Body of pancreas (tissue), 4 donors: ENCODE results near the gene F12. TPM values are rescaled to one million over a fixed set of nuclear protein-coding genes. Genes with fewer than 3 reads are reported as not detected.
A peak's percentile ranks its signal among the peaks of the same experiment; 100 is the strongest.

Experiments
- ATAC-seq: fragments of 150-250 bp; one replicate; pipeline ENCODE4 v1.9.1; 2016
- DNase-seq, 4 donors: peaks; one replicate each; pipeline ENCODE4 v3.0.0-alpha.2; 2019
- H3K27ac ChIP-seq, 4 donors: fragments of 200-600 bp; sonication (generic); 1 replicate in 3 of 4; 2 replicates in 1 of 4; pipeline versions ENCODE4 v1.5.1 to v1.6.1; 2016 to 2019; ENCODE audit warnings: mild to moderate bottlenecking in 1 of 4, mixed read lengths in 1 of 4, moderate library complexity in 1 of 4
- H3K27me3 ChIP-seq, 2 donors: fragments of 200-600 bp; sonication (generic); one replicate each; pipeline ENCODE4 v1.6.0; 2016; ENCODE audit warnings: mild to moderate bottlenecking in 1 of 2
- H3K36me3 ChIP-seq, 2 donors: fragments of 200-600 bp; sonication (generic); replicated peaks in 1 of 2; 2 replicates each; pipeline ENCODE4 v1.5.1; 2016; ENCODE audit warnings: low read depth in 2 of 2; ENCODE audit not compliant: insufficient read depth in 1 of 2
- H3K4me1 ChIP-seq: fragments of 200-600 bp; sonication (generic); one replicate; pipeline ENCODE4 v1.6.0; 2016
- H3K4me3 ChIP-seq, 2 donors: fragments of 200-600 bp; sonication (generic); 1 replicate in 1 of 2; 2 replicates in 1 of 2; pipeline ENCODE4 v1.5.1; 2016 to 2019
- H3K9me3 ChIP-seq, 3 donors: fragments of 200-600 bp; sonication (generic); 1 replicate in 2 of 3; 2 replicates in 1 of 3; pipeline ENCODE4 v1.5.1; 2016
- CTCF ChIP-seq, 7 experiments: fragments of 450-650 bp in 4 of 7; fragments of 200-600 bp in 3 of 7; sonication (generic) in 3 of 7; IDR thresholded peaks; one replicate each; pipeline ENCODE4 v1.5.1; 2016 to 2019; ENCODE audit warnings: antibody characterized with exemption in 7 of 7
- POLR2A ChIP-seq, 3 donors: fragments of 450-650 bp; IDR thresholded peaks; one replicate each; pipeline ENCODE4 v1.6.1; 2016; ENCODE audit warnings: antibody characterized with exemption in 3 of 3, mild to moderate bottlenecking in 2 of 3
- WGBS, 2 donors: methylation state at CpG; one replicate each; pipeline ENCODE4 v1.1.5; 2017; 5-methylcytosine and 5-hydroxymethylcytosine counted together
- intact Hi-C: fragments of 100-400 bp; cut with DNase I; formaldehyde crosslinking; loops from one replicate; pipeline ENCODE4 v1.15.1; 2023
- total RNA-seq, 2 donors: library from RNA; depleted of rRNA; stranded (reverse); fragments of >200 nt; gene quantifications; one replicate each; pipeline ENCODE4 v1.1.0, GENCODE V29; 2016

Gene F12
- total RNA-seq, 2 donors from 2014 or later = 0.33 to 4.4 TPM

GRCh38 chr5:177385720-177386119 is 23.6 kb downstream of the F12 start:
- H3K36me3 ChIP-seq = no peaks in the 10 kb centered on the region
- TF ChIP-seq POLR2A (IDR thresholded peaks at IDR 0.05) = no peak
- TF ChIP-seq CTCF (IDR thresholded peaks at IDR 0.05) = no peak
- no peak overlapping the region for H3K4me3 ChIP-seq
- no peaks in the 10 kb centered on the region for H3K27me3 ChIP-seq
- ATAC-seq (no peak), DNase-seq (no peak)
- peaks cover 5% of the 10 kb centered on the region for H3K4me1 ChIP-seq
- H3K9me3 ChIP-seq = no peaks in the 10 kb centered on the region
- intact Hi-C loops = loop anchor here (5.0 kb wide), 1 partner anchor 117 kb away; no protein-coding TSS in a partner anchor
- H3K27ac ChIP-seq = no peak overlapping the region
- 40 to 57% methylated on average over 1 to 9 of the region's 11 CpGs for WGBS, 2 donors

- Histone ChIP-seq H3K4me3 (no peak within 1 kb of the TSS), H3K36me3 (no peaks in the 10 kb centered on the region), H3K9me3 (no peaks in the 10 kb centered on the region), H3K4me1 (peaks cover 10% of the 10 kb centered on the region), H3K27ac (no peak within 1 kb of the TSS), H3K27me3 (no peaks in the 10 kb centered on the region)
- DNase-seq (no peak), ATAC-seq (no peak)
- 69 to 70% methylated on average over 4 of the region's 4 CpGs for WGBS, 2 donors
- intact Hi-C loops = no loop called here
- TF ChIP-seq CTCF (IDR thresholded peaks at IDR 0.05) (no peak), POLR2A (IDR thresholded peaks at IDR 0.05) (no peak)
Observed at GRCh38 chr5:177384134-177384533, 25.2 kb downstream of the F12 start, which contains the start of gene SLC34A1. Gene SLC34A1 (plus strand): TSS chr5:177384434. CDS start chr5:177385742, 1,308 bp downstream.

GRCh38 chr5:177383181-177383580 is 26.2 kb downstream of the F12 start:
- no peaks in the 10 kb centered on the region for H3K27me3 ChIP-seq
- no peak for DNase-seq
- H3K4me3 ChIP-seq = no peak overlapping the region
- H3K9me3 ChIP-seq = no peaks in the 10 kb centered on the region
- ATAC-seq = no peak
- TF ChIP-seq CTCF (IDR thresholded peaks at IDR 0.05) (no peak), POLR2A (IDR thresholded peaks at IDR 0.05) (no peak)
- H3K27ac ChIP-seq = no peak overlapping the region
- H3K36me3 ChIP-seq = no peaks in the 10 kb centered on the region
- intact Hi-C loops = no loop called here
- 84 to 88% methylated on average over 9 of the region's 9 CpGs for WGBS, 2 donors
- peaks cover 20% of the 10 kb centered on the region for H3K4me1 ChIP-seq

- Histone ChIP-seq H3K27ac (no peak overlapping the region), H3K27me3 (no peaks in the 10 kb centered on the region), H3K36me3 (no peaks in the 10 kb centered on the region), H3K9me3 (no peaks in the 10 kb centered on the region), H3K4me1 (peaks cover 21% of the 10 kb centered on the region), H3K4me3 (no peak overlapping the region)
- intact Hi-C loops = no loop called here
- 29 to 32% methylated on average over 11 of the region's 11 CpGs for WGBS, 2 donors
- no peak for TF ChIP-seq POLR2A (IDR thresholded peaks at IDR 0.05)
- peak in 6 of 7 experiments; percentile 16 to 65 (median 52) for TF ChIP-seq CTCF (IDR thresholded peaks at IDR 0.05)
- DNase-seq = peak; percentile 67 to 82 (median 74)
- ATAC-seq = peak; percentile 75
Observed at GRCh38 chr5:177382423-177383029, 26.8 kb downstream of the F12 start.

- Histone ChIP-seq H3K27me3 (no peaks in the 10 kb centered on the region), H3K27ac (no peak overlapping the region), H3K9me3 (no peaks in the 10 kb centered on the region), H3K4me1 (peaks cover 21% of the 10 kb centered on the region), H3K36me3 (no peaks in the 10 kb centered on the region), H3K4me3 (no peak overlapping the region)
- DNase-seq (no peak), ATAC-seq (no peak)
- TF ChIP-seq CTCF (IDR thresholded peaks at IDR 0.05) (no peak), POLR2A (IDR thresholded peaks at IDR 0.05) (no peak)
- intact Hi-C loops = no loop called here
- 92% methylated on average over 5 to 6 of the region's 6 CpGs for WGBS, 2 donors
Observed at GRCh38 chr5:177380805-177381126, 28.6 kb downstream of the F12 start.
